H4 (cell line): ENCODE data around the gene FOXE1. TPM values are rescaled to one million over a fixed set of nuclear protein-coding genes. Genes with fewer than 3 reads are reported as not detected.

Source experiments
- DNase-seq: peaks from one replicate; pipeline ENCODE4 v3.0.0-alpha.2; 2015; ENCODE audit warnings: low spot score
- total RNA-seq: library from RNA; depleted of rRNA; stranded (reverse); fragments of >200 nt; shearing (Covaris generic); gene quantifications from 2 replicates; pipeline ENCODE4 v1.2.3, GENCODE V29; 2014

The FOXE1 gene
- total RNA-seq, 1 experiment from 2014 or later = not detected

DNA sequence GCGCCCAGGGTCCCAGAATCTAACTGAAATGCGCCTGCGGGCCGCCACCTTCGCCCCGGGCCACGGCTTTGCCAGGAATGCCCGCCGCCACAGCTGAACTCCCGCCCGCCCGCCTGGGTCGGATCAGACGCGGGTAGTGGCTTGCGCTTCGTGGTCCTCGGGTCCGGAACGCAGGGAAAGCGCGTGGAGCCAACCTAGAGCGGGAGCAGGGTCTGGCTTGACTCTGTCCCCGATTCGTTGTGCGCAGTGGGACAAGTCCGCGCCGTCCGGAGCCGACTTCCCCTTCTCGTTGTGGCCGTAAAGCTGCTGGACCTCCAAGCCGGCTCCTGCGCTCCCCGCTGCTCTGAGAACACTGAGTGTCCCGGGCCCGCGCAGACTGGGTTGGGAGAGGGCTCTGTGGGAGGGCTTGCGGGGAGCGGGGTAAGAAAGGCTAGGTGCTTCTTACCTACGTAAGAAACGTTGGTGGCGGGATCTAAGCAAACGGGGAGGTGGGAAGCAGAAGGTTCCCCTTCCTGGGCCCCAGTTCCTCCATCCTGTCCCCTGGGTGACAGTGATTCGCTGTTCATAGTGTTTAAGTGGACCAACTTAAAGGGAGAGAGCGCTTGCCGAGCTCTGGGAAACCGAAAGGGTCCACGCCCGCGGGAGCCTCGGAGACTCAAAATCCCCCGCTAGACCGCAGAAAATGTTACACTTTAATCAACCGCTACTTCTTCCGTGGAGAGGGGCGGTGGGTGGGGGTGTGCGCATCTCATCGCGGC is 4.4 kb upstream of the FOXE1 start:
- DNase-seq = no peak

DNA sequence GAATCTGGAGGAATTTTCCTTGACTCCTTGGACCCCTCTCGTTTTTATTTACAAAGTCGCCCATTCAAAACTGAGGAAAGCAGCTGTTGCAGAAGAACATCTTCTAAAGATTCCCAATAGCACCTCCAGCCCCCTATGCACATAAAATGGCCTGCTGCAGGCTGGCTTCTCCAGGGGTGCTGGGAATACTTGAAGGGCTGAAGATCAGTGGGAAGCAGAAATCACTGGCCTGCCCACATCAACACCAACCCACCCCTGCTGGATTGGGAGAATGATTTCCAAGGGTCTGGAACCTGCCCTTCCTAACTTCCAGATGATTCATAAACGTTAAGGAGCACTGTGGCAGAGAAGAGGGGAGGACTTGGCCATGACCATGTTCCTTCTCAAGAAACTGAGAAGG is 3.0 kb upstream of the FOXE1 start:
- DNase-seq = no peak

GRCh38 chr9:97850746-97851445 is 2.1 kb upstream of the FOXE1 start:
- no peak for DNase-seq

- no peak for DNase-seq
Measured at GRCh38 chr9:97851446-97851883, 1.6 kb upstream of the FOXE1 start.

DNA sequence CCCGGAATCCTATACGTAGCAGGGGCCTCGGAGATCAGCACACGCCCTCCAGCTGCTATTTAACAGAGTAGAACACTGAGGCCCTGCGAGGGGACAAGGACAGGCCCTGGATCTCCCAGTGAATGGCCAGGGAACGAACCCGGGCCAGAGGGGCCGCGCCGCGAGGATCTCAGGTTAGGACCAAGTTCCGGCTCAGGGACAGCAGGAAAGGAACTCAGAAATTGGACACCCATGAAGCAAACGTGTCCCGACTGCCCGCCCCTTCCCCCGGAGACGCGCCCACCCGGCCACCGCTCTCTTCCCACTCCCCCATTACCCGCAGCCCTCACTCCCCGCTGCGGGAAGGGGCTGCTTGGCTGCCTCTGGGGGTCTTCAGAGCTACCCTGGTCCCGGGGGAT is 1.0 kb upstream of the FOXE1 start:
- no peak for DNase-seq

DNA sequence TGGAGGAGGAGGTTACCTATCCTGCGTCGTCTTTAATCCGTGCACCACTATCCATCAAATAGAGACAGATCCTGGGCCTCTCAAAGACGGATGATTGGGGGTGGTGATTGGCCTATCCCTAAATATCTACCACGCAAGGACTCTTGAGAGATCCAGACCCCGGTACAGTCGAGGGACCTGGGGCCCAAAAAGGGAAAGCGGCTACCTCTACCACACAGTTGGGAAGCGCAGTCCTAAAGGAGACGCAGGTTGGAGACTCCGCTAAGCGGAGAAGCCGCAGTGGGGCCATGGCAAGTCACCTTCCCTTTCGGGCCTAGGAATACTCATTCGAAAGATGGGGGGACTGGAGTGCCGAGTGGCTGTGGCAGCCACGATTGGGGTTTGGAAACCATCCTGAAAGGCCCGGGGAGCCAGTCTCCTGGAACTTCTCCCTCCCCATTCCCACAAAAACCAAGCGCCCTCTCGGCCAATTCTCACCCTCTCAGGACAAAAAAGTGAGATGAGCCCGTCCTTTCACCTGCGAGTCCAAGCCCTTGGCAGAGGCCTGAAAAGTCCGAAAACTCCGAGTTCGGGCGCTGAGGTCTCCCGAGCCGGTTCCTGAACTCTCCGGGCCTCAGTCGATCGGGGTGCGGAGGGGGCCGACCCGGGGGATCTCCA is 499 bp upstream of the FOXE1 start:
- DNase-seq = no peak

GRCh38 chr9:97853844-97854695 is 1.0 kb downstream of the FOXE1 start:
- no peak for DNase-seq

DNA sequence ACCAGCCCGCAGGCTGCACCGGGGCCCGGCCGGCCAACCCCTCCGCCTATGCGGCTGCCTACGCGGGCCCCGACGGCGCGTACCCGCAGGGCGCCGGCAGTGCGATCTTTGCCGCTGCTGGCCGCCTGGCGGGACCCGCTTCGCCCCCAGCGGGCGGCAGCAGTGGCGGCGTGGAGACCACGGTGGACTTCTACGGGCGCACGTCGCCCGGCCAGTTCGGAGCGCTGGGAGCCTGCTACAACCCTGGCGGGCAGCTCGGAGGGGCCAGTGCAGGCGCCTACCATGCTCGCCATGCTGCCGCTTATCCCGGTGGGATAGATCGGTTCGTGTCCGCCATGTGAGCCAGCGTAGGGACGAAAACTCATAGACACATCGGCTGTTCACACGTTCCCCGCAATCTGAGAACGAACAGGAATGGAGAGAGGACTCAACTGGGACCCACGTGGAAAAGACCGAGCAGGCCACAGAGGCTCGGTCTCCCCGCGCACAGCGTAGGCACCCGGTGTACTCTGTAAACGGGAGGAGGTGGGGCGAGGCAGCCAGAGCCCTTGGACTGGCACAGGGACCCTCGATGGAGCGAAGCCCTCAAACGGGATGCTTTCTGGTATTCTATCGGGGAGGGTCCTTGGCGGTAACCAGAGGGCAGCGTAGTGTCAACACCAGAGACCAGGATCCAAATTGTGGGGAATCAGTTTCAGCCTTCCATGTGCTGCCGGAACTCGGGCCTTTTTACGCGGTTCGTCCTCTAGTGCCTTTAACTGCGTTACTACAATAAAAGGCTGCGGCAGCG is 1.9 kb downstream of the FOXE1 start:
- DNase-seq = no peak

DNA sequence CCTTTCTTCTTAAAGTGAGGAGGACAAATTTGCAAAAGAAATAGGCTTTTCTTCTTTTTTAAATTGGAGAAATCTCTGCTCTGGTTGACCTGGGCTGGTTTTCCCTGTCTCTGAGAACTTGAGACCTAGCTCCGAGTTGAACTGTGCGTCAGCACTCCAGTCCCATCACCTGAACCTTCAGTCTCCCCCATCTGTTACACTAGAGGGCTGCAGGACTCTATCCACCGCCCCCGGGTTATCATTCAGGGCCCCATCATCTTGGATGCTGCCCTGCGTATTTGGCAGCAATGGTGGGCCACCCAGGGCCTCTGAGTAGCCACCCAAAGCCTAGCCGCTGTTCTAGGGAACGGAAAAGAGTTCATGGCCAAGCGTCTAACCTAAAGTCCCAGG is 2.5 kb downstream of the FOXE1 start:
- DNase-seq = no peak

GRCh38 chr9:97855899-97856298 is 2.9 kb downstream of the FOXE1 start:
- DNase-seq = no peak

GRCh38 chr9:97856857-97857605 is 4.0 kb downstream of the FOXE1 start:
- no peak for DNase-seq

- no peak for DNase-seq
Measured at GRCh38 chr9:97857606-97858392, 4.8 kb downstream of the FOXE1 start.

DNA sequence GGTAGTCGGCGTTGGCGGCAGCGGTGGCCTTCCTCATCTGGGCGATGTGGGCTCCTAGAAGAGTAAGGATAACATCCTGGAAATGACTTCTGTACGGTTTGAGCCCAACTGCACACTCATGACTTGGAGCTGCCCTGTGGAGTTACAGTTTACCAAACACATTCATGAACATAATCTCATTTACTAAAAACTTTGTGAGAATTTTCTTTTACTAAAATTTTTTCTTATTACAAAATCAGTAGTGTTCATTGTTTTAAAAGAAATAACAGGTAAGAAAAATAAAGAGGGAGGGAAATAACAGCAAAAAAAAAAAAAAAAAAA is 5.3 kb downstream of the FOXE1 start:
- DNase-seq = no peak

DNA sequence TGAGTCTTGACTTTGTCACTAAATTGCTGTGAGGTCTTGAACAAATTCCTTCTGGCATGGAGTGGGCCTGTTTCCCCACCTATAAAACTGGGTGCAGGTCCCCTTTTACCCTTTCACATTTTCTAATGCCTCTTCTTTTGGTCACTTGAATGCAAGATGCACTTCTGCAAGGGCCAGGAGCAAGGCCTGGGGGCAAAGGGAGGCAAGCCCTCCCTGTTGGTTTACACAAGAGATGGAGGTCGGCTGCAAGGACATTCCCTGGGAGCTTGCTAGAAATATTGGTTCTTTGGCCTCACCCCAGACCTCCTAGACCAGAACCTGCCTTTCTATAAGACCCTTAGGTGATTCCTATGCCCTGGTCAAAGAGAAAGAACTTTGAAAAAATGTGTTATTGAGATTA is 5.8 kb downstream of the FOXE1 start:
- DNase-seq = no peak

GRCh38 chr9:97859346-97859745 is 6.3 kb downstream of the FOXE1 start:
- no peak for DNase-seq

- DNase-seq = no peak
Measured at GRCh38 chr9:97860451-97861147, 7.6 kb downstream of the FOXE1 start.

- no peak for DNase-seq
Measured at GRCh38 chr9:97861148-97861475, 8.1 kb downstream of the FOXE1 start.

DNA sequence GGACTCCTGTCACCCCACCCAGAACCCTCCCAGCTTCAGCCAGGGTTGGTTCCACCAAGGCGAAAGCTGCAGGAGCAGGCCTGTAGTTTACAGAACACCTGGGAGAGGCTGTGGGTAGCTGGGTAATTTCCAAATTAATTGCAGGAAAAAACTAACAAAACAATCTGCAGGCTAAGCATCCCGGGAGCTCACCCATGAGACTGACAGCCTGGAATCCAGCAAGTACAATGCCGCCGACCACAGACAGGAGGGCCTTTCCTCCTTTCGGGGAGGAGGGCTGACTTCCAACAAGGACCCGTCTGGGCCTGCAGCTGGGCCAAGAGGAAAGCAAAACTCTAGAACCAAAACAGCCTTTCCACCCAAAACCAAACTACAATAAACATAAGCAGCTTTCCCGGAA is 10.3 kb downstream of the FOXE1 start:
- DNase-seq = no peak

- no peak for DNase-seq
Measured at GRCh38 chr9:97864396-97864795, 11.4 kb downstream of the FOXE1 start.
